ENCODE data around the gene BOD1L1. TPM values are rescaled to one million over a fixed set of nuclear protein-coding genes. Genes with fewer than 3 reads are reported as not detected.

BOD1L1 gene
- total RNA-seq, 2 experiments from 2014 or later = 39.3 to 39.6 TPM

- no peaks in the 10 kb centered on the region for H3K4me1 ChIP-seq (ENCODE audit: insufficient read depth, low read length)
- TF ChIP-seq, protein P1, sequence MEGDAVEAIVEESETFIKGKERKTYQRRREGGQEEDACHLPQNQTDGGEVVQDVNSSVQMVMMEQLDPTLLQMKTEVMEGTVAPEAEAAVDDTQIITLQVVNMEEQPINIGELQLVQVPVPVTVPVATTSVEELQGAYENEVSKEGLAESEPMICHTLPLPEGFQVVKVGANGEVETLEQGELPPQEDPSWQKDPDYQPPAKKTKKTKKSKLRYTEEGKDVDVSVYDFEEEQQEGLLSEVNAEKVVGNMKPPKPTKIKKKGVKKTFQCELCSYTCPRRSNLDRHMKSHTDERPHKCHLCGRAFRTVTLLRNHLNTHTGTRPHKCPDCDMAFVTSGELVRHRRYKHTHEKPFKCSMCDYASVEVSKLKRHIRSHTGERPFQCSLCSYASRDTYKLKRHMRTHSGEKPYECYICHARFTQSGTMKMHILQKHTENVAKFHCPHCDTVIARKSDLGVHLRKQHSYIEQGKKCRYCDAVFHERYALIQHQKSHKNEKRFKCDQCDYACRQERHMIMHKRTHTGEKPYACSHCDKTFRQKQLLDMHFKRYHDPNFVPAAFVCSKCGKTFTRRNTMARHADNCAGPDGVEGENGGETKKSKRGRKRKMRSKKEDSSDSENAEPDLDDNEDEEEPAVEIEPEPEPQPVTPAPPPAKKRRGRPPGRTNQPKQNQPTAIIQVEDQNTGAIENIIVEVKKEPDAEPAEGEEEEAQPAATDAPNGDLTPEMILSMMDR (IDR thresholded peaks at IDR 0.05) = no peak
- H3K9me3 ChIP-seq (ENCODE audit: control insufficient read depth in 1 of 2, insufficient read depth in 1 of 2, low read length in 2 of 2) = no peaks in the 10 kb centered on the region
- intact Hi-C loops (cut with DNase I, micrococcal nuclease) = no loop called here
- H3K27ac ChIP-seq (ENCODE audit: low read depth in 1 of 2, low read length in 2 of 2) = no peak overlapping the region
- POLR2A ChIA-PET = no interaction called here
- no peaks in the 10 kb centered on the region for H3K4me1 Mint-ChIP-seq (ENCODE audit: low read depth)
- H3K27me3 Mint-ChIP-seq = no peaks in the 10 kb centered on the region
- H3K4me3 Mint-ChIP-seq = no peak overlapping the region
- H3K9me3 Mint-ChIP-seq = no peaks in the 10 kb centered on the region
- H3K27ac Mint-ChIP-seq = no peak overlapping the region
- H3K36me3 Mint-ChIP-seq (ENCODE audit: low read depth) = peaks cover 91% of the 10 kb centered on the region
- DNase-seq (no peak), ATAC-seq (ENCODE audit: poor library complexity) (no peak)
- H3K4me3 ChIP-seq (ENCODE audit: low read length) = no peak overlapping the region
- H3K27me3 ChIP-seq (ENCODE audit: control insufficient read depth in 1 of 2, insufficient read depth in 2 of 2, low read length in 2 of 2) = no peaks in the 10 kb centered on the region
- peaks cover 96% of the 10 kb centered on the region for H3K36me3 ChIP-seq (ENCODE audit: insufficient read depth, low read length)
- CTCF ChIA-PET = no interaction called here
Measured at GRCh38 chr4:13584481-13584880, 43.0 kb downstream of the BOD1L1 start.

DNA sequence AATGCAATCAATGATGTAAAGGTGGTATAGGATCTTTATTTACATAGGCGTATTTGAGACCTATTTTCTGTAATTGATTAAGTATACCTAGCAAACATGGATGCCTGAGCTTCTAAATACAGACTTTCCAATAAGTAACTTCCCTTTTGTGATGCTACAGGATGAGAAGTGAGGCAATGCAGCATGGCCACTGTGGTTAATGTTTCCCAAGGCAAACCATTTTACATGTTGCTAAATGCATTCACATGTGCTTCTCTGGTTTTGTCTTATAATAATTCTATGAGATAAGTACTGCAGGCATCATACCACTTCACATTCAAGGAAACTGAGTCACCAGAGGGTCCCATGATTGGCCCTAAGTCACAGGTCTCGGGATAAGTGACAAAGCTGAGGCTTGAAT is 47.5 kb downstream of the BOD1L1 start:
- no peak overlapping the region for H3K27ac Mint-ChIP-seq
- Histone ChIP-seq H3K27ac (ENCODE audit: low read depth in 1 of 2, low read length in 2 of 2) (no peak overlapping the region), H3K36me3 (ENCODE audit: insufficient read depth, low read length) (peaks cover 91% of the 10 kb centered on the region), H3K9me3 (ENCODE audit: control insufficient read depth in 1 of 2, insufficient read depth in 1 of 2, low read length in 2 of 2) (no peaks in the 10 kb centered on the region), H3K4me3 (ENCODE audit: low read length) (no peak overlapping the region), H3K27me3 (ENCODE audit: control insufficient read depth in 1 of 2, insufficient read depth in 2 of 2, low read length in 2 of 2) (no peaks in the 10 kb centered on the region), H3K4me1 (ENCODE audit: insufficient read depth, low read length) (no peaks in the 10 kb centered on the region)
- H3K4me3 Mint-ChIP-seq = no peak overlapping the region
- H3K27me3 Mint-ChIP-seq = no peaks in the 10 kb centered on the region
- TF ChIP-seq, protein P1 (IDR thresholded peaks at IDR 0.05) = no peak
- DNase-seq = no peak
- POLR2A ChIA-PET = interaction anchor here (0.8 kb wide), 1 partner anchor 31 kb away, joined by 3 read pairs; no protein-coding TSS in a partner anchor
- H3K36me3 Mint-ChIP-seq (ENCODE audit: low read depth) = peaks cover 94% of the 10 kb centered on the region
- no peaks in the 10 kb centered on the region for H3K9me3 Mint-ChIP-seq
- CTCF ChIA-PET = no interaction called here
- ATAC-seq (ENCODE audit: poor library complexity) = no peak
- H3K4me1 Mint-ChIP-seq (ENCODE audit: low read depth) = no peaks in the 10 kb centered on the region
- intact Hi-C loops (cut with DNase I, micrococcal nuclease) = no loop called here

DNA sequence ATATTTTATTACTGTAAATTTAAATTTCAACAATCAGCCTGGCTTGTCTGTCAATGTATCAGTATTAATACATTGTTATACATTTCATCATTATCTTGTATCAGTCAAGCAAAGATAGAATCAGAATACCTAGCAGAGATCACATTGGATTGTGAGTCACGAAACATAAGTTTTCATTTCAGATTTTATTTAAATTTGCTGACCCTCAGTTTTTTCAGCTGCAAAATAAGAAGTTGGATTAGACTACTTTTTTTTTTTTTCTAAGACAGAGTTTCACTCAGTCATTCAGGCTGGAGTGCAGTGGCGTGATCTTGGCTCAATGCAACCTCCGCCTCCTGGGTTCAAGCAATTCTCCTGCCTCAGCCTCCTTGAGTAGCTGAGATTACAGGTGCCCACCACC is 49.9 kb downstream of the BOD1L1 start:
- no peaks in the 10 kb centered on the region for H3K4me1 Mint-ChIP-seq (ENCODE audit: low read depth)
- intact Hi-C loops (cut with DNase I, micrococcal nuclease) = no loop called here
- no peaks in the 10 kb centered on the region for H3K9me3 ChIP-seq (ENCODE audit: control insufficient read depth in 1 of 2, insufficient read depth in 1 of 2, low read length in 2 of 2)
- peaks cover 85% of the 10 kb centered on the region for H3K36me3 ChIP-seq (ENCODE audit: insufficient read depth, low read length)
- DNase-seq (no peak), ATAC-seq (ENCODE audit: poor library complexity) (no peak)
- TF ChIP-seq, protein P1 (IDR thresholded peaks at IDR 0.05) = no peak
- H3K27ac Mint-ChIP-seq = no peak overlapping the region
- no peaks in the 10 kb centered on the region for H3K4me1 ChIP-seq (ENCODE audit: insufficient read depth, low read length)
- H3K4me3 ChIP-seq (ENCODE audit: low read length) = no peak overlapping the region
- peaks cover 92% of the 10 kb centered on the region for H3K36me3 Mint-ChIP-seq (ENCODE audit: low read depth)
- H3K9me3 Mint-ChIP-seq = no peaks in the 10 kb centered on the region
- H3K27me3 ChIP-seq (ENCODE audit: control insufficient read depth in 1 of 2, insufficient read depth in 2 of 2, low read length in 2 of 2) = no peaks in the 10 kb centered on the region
- no peaks in the 10 kb centered on the region for H3K27me3 Mint-ChIP-seq
- POLR2A ChIA-PET = no interaction called here
- H3K4me3 Mint-ChIP-seq = no peak overlapping the region
- CTCF ChIA-PET = no interaction called here
- no peak overlapping the region for H3K27ac ChIP-seq (ENCODE audit: low read depth in 1 of 2, low read length in 2 of 2)
